ENCODE data around the gene SKI. TPM values are rescaled to one million over a fixed set of nuclear protein-coding genes. Genes with fewer than 3 reads are reported as not detected.

SKI gene
- polyA plus RNA-seq, 3 donors, result 9.5 to 69.2 (median 36.3) TPM

DNA sequence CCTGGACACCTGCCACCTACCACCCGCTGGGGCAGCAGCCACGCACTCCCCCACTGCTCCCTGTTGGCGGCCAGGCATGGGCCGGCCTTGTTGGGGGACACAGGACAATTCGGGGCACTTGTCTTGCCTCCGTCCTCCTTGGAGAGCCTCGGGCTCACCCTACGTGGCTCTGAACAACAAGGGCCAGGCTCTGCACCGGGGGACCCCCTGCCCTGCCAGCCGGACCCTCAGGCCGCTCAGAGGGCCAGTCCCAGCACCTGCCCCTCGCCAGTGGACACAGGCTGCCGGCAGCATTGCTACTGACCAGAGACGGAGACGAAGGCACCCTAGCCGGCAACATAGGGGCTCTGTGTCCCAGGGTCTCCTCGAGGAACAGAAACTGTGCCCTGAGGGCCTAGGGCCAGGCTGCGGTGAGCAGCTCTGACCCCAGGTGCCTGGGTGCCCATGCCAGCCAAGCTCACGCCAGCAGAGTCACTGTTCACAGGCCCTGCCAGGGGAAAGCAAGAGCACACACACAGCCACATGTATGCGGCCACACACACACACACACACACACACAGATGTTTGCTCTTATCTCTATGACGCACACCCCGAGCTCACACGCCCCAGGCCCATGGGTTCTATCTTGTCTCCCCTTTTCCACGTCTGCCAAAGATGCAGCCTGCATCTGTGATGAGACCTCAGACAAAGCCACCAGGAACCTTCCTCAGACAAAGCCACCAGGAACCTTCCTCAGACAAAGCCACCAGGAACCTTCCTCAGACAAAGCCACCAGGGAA lies 117.4 kb downstream of the SKI start:
- H3K27ac ChIP-seq (ENCODE audit: low read depth, low read length), result no peak overlapping the region
- WGBS, 3 donors, result 84 to 90% (median 87%) methylated on average over 24 of the region's 24 CpGs

- H3K27ac ChIP-seq (ENCODE audit: low read depth, low read length), result no peak overlapping the region
- WGBS, 3 donors, result 84 to 90% (median 85%) methylated on average over 12 to 17 of the region's 17 CpGs
These were observed 118.7 kb downstream of the SKI start for GRCh38 chr1:2346691-2347408.

GRCh38 chr1:2347409-2347785 lies 119.3 kb downstream of the SKI start:
- 57 to 95% (median 93%) methylated on average over 13 of the region's 13 CpGs for WGBS, 3 donors
- no peak overlapping the region for H3K27ac ChIP-seq (ENCODE audit: low read depth, low read length)

DNA sequence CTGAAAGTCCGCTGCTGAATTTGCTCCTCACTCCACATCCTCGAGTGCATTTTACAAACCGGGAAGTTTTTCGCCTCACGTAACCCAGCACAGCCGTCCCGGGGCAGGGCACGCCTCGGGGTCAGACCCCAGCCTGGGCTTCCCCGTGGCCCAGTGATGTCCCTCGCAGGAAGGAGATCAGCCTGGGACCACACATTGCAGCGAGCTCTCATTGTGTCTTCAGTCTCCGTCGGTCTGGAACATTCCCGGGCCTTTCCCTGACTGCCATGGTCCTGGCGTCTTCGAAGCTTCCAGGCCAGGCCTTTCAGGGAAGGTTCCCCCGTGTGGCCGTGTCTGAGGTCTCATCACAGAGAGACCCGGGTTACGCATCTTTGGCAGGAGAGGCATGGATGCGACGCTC lies 119.8 kb downstream of the SKI start:
- 69 to 90% (median 87%) methylated on average over 23 of the region's 23 CpGs for WGBS, 3 donors
- no peak overlapping the region for H3K27ac ChIP-seq (ENCODE audit: low read depth, low read length)

GRCh38 chr1:2348346-2349325 lies 120.5 kb downstream of the SKI start:
- 90 to 95% (median 90%) methylated on average over 52 to 59 of the region's 59 CpGs for WGBS, 3 donors
- no peak overlapping the region for H3K27ac ChIP-seq (ENCODE audit: low read depth, low read length)

GRCh38 chr1:2349806-2350205 lies 121.7 kb downstream of the SKI start:
- H3K27ac ChIP-seq (ENCODE audit: low read depth, low read length), result no peak overlapping the region
- 83 to 87% (median 86%) methylated on average over 9 of the region's 9 CpGs for WGBS, 3 donors

DNA sequence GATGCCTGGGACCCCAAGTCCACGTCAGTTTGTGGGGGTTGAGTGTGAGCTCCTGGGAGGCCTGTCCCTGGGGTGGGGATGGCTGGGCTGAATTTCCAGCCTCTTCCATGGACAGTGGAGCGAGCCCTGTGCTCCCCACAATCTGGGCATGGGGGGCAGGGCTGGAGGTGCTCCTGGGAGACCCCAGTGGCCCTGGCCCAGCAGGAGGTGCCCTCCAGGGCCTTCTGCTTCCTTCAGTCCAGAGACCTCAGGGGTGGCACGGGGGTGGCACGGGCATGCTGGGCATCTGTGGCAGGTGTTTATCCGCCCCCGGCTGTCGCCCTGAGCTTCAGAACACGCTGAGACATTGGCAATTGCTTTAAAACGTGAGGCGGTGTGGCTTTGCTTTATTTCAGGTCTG lies 122.4 kb downstream of the SKI start:
- H3K27ac ChIP-seq (ENCODE audit: low read depth, low read length), result no peak overlapping the region
- 82 to 88% (median 83%) methylated on average over 10 of the region's 10 CpGs for WGBS, 3 donors

DNA sequence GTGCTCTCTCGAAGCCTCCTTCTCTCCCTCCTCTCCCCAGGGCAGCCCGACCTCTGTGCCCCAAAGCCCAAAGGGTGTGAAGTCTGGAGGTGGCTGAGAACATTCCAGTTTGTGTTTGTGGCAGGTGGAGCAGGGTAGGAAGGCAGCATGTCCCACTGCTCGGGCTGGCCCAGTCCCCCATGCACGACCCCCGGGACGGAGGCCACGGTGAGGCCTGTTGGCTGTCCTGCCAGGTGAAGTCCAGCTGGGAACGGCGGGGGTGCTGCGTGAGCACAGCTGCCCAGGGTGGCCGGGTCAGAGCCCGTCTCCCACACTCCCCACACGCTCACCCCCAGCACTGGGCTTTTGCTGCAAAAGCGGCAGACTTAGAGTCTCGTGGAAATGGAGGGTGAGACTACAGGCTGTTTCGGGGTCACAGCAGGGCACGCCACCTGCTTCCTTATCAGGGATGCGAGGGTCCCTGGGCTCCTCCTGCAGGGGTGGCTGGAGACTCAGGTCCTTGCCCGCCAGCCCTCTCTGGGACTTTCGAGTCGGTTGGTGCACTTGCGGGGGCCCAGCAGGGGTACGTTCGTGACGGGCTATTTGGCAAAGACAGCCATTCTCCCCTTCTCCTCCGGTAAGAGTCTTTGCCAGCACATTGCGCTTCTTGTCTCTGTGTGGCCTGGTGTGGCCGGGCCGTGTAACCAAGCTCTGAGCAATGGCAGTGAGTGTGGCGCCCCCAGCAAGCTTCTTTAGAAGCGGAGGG lies 123.0 kb downstream of the SKI start:
- WGBS, 3 donors, result 79 to 91% (median 85%) methylated on average over 31 of the region's 31 CpGs

DNA sequence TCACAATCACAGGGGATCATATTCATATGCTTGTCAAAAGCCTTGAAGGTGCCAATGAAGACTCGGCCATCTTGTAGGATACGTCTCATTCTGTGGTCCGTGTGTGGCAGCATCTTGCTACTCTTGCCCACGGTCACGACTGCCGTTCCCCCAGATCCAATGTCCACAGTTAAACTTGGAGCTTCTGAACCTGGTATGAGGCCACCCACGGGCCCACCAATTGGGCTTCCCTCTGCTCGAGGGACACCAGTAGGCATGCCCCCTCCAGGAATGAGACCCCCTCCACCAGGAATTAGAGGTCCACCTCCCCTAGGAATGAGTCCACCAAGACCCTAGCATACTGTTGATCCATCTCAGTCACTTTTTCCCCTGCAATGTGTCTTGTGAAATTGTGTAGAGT lies 123.6 kb downstream of the SKI start:
- WGBS, 3 donors, result 89 to 92% (median 91%) methylated on average over 8 of the region's 8 CpGs
- no peak overlapping the region for H3K27ac ChIP-seq (ENCODE audit: low read depth, low read length)

More for the DNA sequence above, 123.0 kb downstream of the SKI start:
- H3K27ac ChIP-seq (ENCODE audit: low read depth, low read length), result no peak overlapping the region

DNA sequence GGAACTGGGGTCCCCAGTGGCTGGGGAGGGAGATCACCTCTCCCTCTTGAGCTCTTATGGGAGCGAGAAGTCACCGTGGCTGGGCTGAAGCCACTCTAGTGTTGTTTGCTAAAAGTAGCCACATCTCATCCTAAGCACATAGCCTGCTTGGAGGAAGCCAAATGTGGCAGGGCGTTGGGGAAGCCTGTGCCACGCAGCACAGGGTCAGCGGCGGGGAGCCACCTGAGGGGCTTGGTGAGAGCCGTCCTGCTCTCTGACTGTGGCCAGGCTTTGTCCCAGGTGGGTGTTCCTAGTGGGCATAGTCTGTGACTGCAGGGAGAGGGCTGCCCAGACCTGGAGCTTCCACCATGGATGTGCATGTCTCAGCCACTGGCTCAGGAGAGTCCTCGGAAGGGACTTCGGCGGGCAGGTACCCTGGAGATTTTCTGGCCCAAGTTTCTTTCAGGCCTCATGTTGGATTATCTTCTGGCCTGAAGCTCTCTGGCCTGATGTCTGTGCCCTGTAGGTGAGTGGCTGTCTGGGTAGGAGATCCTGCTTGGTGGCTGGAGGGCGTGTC lies 124.3 kb downstream of the SKI start:
- no peak overlapping the region for H3K27ac ChIP-seq (ENCODE audit: low read depth, low read length)

GRCh38 chr1:2352897-2353550 lies 124.9 kb downstream of the SKI start:
- 65 to 77% (median 74%) methylated on average over 21 of the region's 21 CpGs for WGBS, 3 donors
- no peak overlapping the region for H3K27ac ChIP-seq (ENCODE audit: low read depth, low read length)

More for the DNA sequence above, 124.3 kb downstream of the SKI start:
- WGBS, 3 donors, result 91 to 94% (median 93%) methylated on average over 11 of the region's 11 CpGs

DNA sequence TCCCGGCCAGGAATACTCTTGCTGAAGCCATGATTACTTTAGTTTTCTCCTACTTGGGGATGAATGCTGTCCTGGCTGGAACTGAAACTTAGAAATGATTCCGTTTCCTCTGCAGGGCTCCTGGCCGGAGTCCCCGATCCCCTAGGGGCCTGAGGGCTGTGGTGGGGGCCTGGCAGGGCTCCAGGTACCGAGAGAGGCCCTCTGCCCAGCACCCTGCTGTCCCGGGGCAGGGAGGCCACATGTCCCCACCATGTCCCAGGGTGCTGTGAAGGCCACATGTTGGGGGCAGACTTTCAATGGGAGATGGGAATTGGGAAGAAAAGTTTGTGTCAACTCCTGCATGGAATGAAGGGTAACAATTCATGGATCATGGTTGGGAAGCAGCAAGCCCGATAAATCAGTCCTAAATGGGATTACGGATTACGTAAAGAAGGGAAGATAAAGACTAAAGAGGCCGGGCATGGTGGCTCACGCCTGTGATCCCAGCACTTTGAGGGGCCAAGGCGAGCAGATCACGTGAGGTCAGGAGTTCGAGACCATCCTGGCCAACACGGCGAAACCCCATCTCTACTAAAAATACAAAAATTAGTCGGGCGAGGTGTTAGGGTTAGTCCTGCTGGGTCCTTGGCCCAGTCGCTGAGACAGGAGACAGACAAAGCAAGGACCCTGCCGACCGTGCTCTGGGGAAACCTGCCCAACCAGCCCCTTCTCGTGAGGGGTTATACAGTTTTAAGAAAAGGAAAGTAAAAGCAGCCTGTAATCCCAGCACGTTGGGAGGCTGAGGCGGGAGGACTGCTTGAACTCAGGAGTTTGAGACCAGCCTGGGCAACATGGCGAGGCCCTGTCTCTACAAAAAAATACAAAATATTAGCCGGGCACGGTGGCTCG lies 125.7 kb downstream of the SKI start:
- H3K27ac ChIP-seq (ENCODE audit: low read depth, low read length), result no peak overlapping the region
- 79 to 88% (median 85%) methylated on average over 28 of the region's 28 CpGs for WGBS, 3 donors

GRCh38 chr1:2354511-2355372 lies 126.6 kb downstream of the SKI start:
- H3K27ac ChIP-seq (ENCODE audit: low read depth, low read length), result no peak overlapping the region
- 82 to 87% (median 83%) methylated on average over 37 to 38 of the region's 38 CpGs for WGBS, 3 donors

GRCh38 chr1:2355373-2356261 lies 127.5 kb downstream of the SKI start:
- H3K27ac ChIP-seq (ENCODE audit: low read depth, low read length), result no peak overlapping the region
- WGBS, 3 donors, result 83 to 89% (median 87%) methylated on average over 28 of the region's 28 CpGs

DNA sequence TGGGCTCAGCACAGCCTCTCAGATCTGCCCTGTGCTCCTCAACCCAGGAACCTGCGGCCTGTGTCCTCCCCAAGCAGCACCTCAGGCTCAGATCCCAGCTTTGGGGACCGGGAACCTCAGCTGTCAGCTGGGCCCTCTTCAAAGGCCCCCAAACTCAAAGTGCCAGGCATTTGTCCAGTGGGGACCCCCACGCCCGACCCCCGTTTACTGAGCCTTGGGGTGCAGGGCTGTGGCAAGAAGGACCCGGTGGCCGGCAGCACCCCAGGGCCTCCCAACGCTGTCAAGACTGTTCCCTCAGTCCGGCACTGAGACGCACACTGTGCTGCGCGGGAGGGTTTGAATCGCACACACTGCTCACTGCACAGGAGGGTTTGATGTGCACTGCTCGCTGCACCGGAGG lies 128.3 kb downstream of the SKI start:
- WGBS, 3 donors, result 89 to 94% (median 92%) methylated on average over 15 of the region's 15 CpGs
- H3K27ac ChIP-seq (ENCODE audit: low read depth, low read length), result no peak overlapping the region
